Gastrocnemius medialis (tissue), 4 donors: ENCODE data around the gene SPPL3.

Source experiments
- POLR2A ChIP-seq, 2 donors: fragments of 450-650 bp; IDR thresholded peaks; one replicate each; pipeline ENCODE4 v1.6.1; 2017; ENCODE audit warnings: antibody characterized with exemption in 2 of 2, mild to moderate bottlenecking in 2 of 2, moderate library complexity in 2 of 2
- TF ChIP-seq, protein P1 (sequence below), 5 experiments: fragments of 450-650 bp in 3 of 5; fragments of 200-600 bp in 2 of 5; sonication (generic) in 2 of 5; IDR thresholded peaks in 4 of 5; conservative IDR thresholded peaks in 1 of 5; 1 replicate in 4 of 5; 2 replicates in 1 of 5; pipeline ENCODE4 v1.5.1; 2016 to 2019; ENCODE audit warnings: antibody characterized with exemption in 5 of 5, mild to moderate bottlenecking in 3 of 5, moderate library complexity in 3 of 5

DNA sequence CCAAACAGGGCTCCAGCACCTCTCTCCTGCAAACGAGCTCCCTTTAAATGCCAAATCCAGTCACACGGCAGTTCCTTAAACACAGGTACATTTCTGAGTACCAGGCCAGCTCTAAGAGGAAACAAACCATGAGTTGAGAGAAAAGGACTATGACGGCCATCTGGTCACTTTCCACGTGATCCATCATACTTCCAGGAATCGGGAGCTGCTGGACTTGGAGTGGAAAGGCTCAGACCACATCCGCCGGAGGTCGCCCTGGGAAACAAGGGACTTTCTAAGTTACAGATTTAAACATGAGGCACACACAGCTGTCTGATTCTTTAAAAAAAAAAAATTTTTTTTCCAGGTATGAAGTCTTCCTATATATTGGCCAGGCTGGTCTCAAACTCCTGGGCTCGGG is 139.3 kb downstream of the SPPL3 start:
- no peak for TF ChIP-seq POLR2A (IDR thresholded peaks at IDR 0.05)
- TF ChIP-seq, protein P1, sequence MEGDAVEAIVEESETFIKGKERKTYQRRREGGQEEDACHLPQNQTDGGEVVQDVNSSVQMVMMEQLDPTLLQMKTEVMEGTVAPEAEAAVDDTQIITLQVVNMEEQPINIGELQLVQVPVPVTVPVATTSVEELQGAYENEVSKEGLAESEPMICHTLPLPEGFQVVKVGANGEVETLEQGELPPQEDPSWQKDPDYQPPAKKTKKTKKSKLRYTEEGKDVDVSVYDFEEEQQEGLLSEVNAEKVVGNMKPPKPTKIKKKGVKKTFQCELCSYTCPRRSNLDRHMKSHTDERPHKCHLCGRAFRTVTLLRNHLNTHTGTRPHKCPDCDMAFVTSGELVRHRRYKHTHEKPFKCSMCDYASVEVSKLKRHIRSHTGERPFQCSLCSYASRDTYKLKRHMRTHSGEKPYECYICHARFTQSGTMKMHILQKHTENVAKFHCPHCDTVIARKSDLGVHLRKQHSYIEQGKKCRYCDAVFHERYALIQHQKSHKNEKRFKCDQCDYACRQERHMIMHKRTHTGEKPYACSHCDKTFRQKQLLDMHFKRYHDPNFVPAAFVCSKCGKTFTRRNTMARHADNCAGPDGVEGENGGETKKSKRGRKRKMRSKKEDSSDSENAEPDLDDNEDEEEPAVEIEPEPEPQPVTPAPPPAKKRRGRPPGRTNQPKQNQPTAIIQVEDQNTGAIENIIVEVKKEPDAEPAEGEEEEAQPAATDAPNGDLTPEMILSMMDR (IDR thresholded peaks at IDR 0.05 in 4 of 5, conservative IDR thresholded peaks at IDR 0.05 in 1 of 5), result no peak
